Right atrium auricular region (tissue), 2 donors: Measurements from ENCODE around the gene LUC7L3. TPM values are rescaled to one million over a fixed set of nuclear protein-coding genes. Genes with fewer than 3 reads are reported as not detected.

Experiments
- DNase-seq: peaks from one replicate; pipeline ENCODE4 v3.0.0-alpha.2; 2019; ENCODE audit warnings: low spot score
- H3K27ac ChIP-seq, 2 donors: fragments of 200-600 bp; sonication (generic); 1 replicate in 1 of 2; 2 replicates in 1 of 2; pipeline ENCODE4 v1.5.1; 2016 to 2019
- H3K27me3 ChIP-seq, 2 donors: fragments of 200-600 bp; sonication (generic); one replicate each; pipeline versions ENCODE4 v1.5.1 to v1.6.0; 2017 to 2019
- H3K36me3 ChIP-seq: fragments of 200-600 bp; sonication (generic); one replicate; pipeline ENCODE4 v1.5.1; 2016
- H3K4me1 ChIP-seq, 2 donors: fragments of 200-600 bp; sonication (generic); one replicate each; pipeline versions ENCODE4 v1.5.1 to v1.6.0; 2017 to 2019
- H3K4me3 ChIP-seq, 2 donors: fragments of 200-600 bp; sonication (generic); 1 replicate in 1 of 2; 2 replicates in 1 of 2; pipeline ENCODE4 v1.5.1; 2017 to 2019; ENCODE audit warnings: mild to moderate bottlenecking in 1 of 2, moderate library complexity in 1 of 2
- H3K9me3 ChIP-seq, 2 donors: fragments of 200-600 bp; sonication (generic); one replicate each; pipeline ENCODE4 v1.5.1; 2019
- CTCF ChIP-seq, 2 donors: fragments of 200-600 bp; sonication (generic); IDR thresholded peaks; one replicate each; pipeline ENCODE4 v1.5.1; 2019; ENCODE audit warnings: antibody characterized with exemption in 2 of 2
- total RNA-seq, 2 donors: library from RNA; depleted of rRNA; stranded (reverse); fragments of >200 nt; gene quantifications; one replicate each; pipeline ENCODE4 v1.1.0, GENCODE V29; 2016

The LUC7L3 gene
- total RNA-seq, 2 donors from 2014 or later, result 19.6 to 31.3 TPM

GRCh38 chr17:50783193-50783660, 63.8 kb downstream of the LUC7L3 start:
- no peaks in the 10 kb centered on the region for H3K9me3 ChIP-seq
- no peaks in the 10 kb centered on the region for H3K27me3 ChIP-seq
- H3K4me1 ChIP-seq, result peaks cover 0 to 10% of the 10 kb centered on the region in 2 donors
- no peaks in the 10 kb centered on the region for H3K36me3 ChIP-seq
- no peak overlapping the region for H3K4me3 ChIP-seq
- no peak overlapping the region for H3K27ac ChIP-seq
- peak; percentile 92 for DNase-seq
- peak; percentile 94 to 97 for TF ChIP-seq CTCF (IDR thresholded peaks at IDR 0.05)

GRCh38 chr17:50783905-50784304, 64.5 kb downstream of the LUC7L3 start:
- peaks cover 0 to 10% of the 10 kb centered on the region in 2 donors for H3K4me1 ChIP-seq
- no peak overlapping the region for H3K4me3 ChIP-seq
- no peaks in the 10 kb centered on the region for H3K27me3 ChIP-seq
- no peaks in the 10 kb centered on the region for H3K36me3 ChIP-seq
- H3K9me3 ChIP-seq, result no peaks in the 10 kb centered on the region
- no peak overlapping the region for H3K27ac ChIP-seq
- no peak for TF ChIP-seq CTCF (IDR thresholded peaks at IDR 0.05)
- DNase-seq, result no peak

GRCh38 chr17:50785126-50785525, 65.7 kb downstream of the LUC7L3 start:
- TF ChIP-seq CTCF (IDR thresholded peaks at IDR 0.05), result no peak
- H3K4me3 ChIP-seq, result no peak overlapping the region
- no peak overlapping the region for H3K27ac ChIP-seq
- no peaks in the 10 kb centered on the region for H3K9me3 ChIP-seq
- DNase-seq, result no peak
- peaks cover 0 to 10% of the 10 kb centered on the region in 2 donors for H3K4me1 ChIP-seq
- H3K27me3 ChIP-seq, result no peaks in the 10 kb centered on the region
- no peaks in the 10 kb centered on the region for H3K36me3 ChIP-seq

GRCh38 chr17:50785946-50786570, 66.7 kb downstream of the LUC7L3 start:
- no peak for TF ChIP-seq CTCF (IDR thresholded peaks at IDR 0.05)
- no peaks in the 10 kb centered on the region for H3K27me3 ChIP-seq
- H3K27ac ChIP-seq, result no peak overlapping the region
- H3K36me3 ChIP-seq, result no peaks in the 10 kb centered on the region
- H3K4me1 ChIP-seq, result peaks cover 0 to 10% of the 10 kb centered on the region in 2 donors
- H3K4me3 ChIP-seq, result no peak overlapping the region
- no peak for DNase-seq
- no peaks in the 10 kb centered on the region for H3K9me3 ChIP-seq

- no peaks in the 10 kb centered on the region for H3K36me3 ChIP-seq
- H3K4me1 ChIP-seq, result peaks cover 0 to 10% of the 10 kb centered on the region in 2 donors
- no peak for TF ChIP-seq CTCF (IDR thresholded peaks at IDR 0.05)
- H3K27me3 ChIP-seq, result no peaks in the 10 kb centered on the region
- no peak overlapping the region for H3K4me3 ChIP-seq
- no peak for DNase-seq
- H3K27ac ChIP-seq, result no peak overlapping the region
- no peaks in the 10 kb centered on the region for H3K9me3 ChIP-seq
Measured at GRCh38 chr17:50787106-50787505, 67.7 kb downstream of the LUC7L3 start.

GRCh38 chr17:50790618-50791017, 71.2 kb downstream of the LUC7L3 start:
- H3K4me3 ChIP-seq, result no peak overlapping the region
- TF ChIP-seq CTCF (IDR thresholded peaks at IDR 0.05), result no peak
- H3K27me3 ChIP-seq, result no peaks in the 10 kb centered on the region
- DNase-seq, result no peak
- H3K9me3 ChIP-seq, result no peaks in the 10 kb centered on the region
- H3K27ac ChIP-seq, result no peak overlapping the region
- H3K36me3 ChIP-seq, result no peaks in the 10 kb centered on the region
- H3K4me1 ChIP-seq, result peaks cover 0 to 9% of the 10 kb centered on the region in 2 donors
